Measurements from ENCODE around the gene SAMD10.
"Not testable (repeated sequence)": the region's sequence is repeated elsewhere in the genome, so short reads cannot be mapped to it uniquely, and the experiment has no call there.

Gene SAMD10

GRCh38 chr20:63977739-63978276, 1.6 kb downstream of the SAMD10 start:
- peak; percentile 88 for DNase-seq (ENCODE audit: low read depth)
- no peak overlapping the region for H3K4me3 ChIP-seq (ENCODE audit: low read depth, low read length)
- TF ChIP-seq, protein P1, sequence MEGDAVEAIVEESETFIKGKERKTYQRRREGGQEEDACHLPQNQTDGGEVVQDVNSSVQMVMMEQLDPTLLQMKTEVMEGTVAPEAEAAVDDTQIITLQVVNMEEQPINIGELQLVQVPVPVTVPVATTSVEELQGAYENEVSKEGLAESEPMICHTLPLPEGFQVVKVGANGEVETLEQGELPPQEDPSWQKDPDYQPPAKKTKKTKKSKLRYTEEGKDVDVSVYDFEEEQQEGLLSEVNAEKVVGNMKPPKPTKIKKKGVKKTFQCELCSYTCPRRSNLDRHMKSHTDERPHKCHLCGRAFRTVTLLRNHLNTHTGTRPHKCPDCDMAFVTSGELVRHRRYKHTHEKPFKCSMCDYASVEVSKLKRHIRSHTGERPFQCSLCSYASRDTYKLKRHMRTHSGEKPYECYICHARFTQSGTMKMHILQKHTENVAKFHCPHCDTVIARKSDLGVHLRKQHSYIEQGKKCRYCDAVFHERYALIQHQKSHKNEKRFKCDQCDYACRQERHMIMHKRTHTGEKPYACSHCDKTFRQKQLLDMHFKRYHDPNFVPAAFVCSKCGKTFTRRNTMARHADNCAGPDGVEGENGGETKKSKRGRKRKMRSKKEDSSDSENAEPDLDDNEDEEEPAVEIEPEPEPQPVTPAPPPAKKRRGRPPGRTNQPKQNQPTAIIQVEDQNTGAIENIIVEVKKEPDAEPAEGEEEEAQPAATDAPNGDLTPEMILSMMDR (conservative IDR thresholded peaks at IDR 0.05; ENCODE audit: low read depth, low read length): no peak

GRCh38 chr20:63976980-63977738, 2.3 kb downstream of the SAMD10 start:
- DNase-seq (ENCODE audit: low read depth): no peak
- H3K4me3 ChIP-seq (ENCODE audit: low read depth, low read length): no peak overlapping the region
- TF ChIP-seq, protein P1 (conservative IDR thresholded peaks at IDR 0.05; ENCODE audit: low read depth, low read length): no peak

- not testable (repeated sequence) for DNase-seq (ENCODE audit: low read depth); H3K4me3 ChIP-seq (ENCODE audit: low read depth, low read length)
These were observed 2.9 kb downstream of the SAMD10 start for GRCh38 chr20:63976511-63976910.

- TF ChIP-seq, protein P1 (conservative IDR thresholded peaks at IDR 0.05; ENCODE audit: low read depth, low read length): no peak
- H3K4me3 ChIP-seq (ENCODE audit: low read depth, low read length): no peak overlapping the region
- no peak for DNase-seq (ENCODE audit: low read depth)
These were observed 4.8 kb downstream of the SAMD10 start for GRCh38 chr20:63974402-63975200.

DNA sequence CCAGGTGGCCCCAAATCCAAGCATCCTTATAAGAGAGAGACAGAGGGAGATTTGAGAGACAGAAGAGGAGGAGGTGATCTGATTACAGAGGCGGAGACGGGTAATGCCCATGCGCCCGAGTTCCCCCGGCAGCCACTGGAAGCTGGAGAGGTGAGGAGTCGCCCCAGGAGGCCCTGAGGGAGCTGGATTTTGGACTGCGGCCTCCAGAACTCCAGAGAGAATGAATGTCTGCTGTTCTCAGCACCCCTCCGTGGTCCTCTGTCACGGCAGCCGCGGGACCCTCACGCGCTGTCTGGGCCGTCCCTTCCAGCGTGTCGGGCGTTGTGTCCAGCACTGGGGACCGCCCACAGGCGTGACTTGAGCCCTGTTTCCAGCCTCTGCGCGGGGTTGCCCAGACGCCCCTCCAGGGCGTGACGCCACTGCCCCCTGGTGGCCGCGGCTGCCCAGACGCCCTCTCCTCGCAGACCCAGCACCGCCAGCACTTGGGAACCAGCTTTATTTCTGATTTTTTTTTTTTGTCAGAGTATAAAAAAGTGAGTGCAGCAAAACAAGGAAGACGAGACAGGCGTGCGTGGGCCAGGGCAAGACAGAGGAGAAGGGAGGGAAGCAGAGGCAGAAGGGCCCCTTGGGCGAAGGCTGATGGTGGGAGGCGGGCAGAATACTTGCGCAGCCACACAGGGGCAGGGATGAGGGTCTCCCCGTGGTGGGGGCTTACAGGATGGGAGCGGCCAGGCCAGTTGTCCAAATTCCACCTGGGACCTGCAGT, 5.6 kb downstream of the SAMD10 start:
- peak overlapping the region; percentile 65 for H3K4me3 ChIP-seq (ENCODE audit: low read depth, low read length)
- peak; percentile 88 for DNase-seq (ENCODE audit: low read depth)
- TF ChIP-seq, protein P1 (conservative IDR thresholded peaks at IDR 0.05; ENCODE audit: low read depth, low read length): peak; percentile 95

GRCh38 chr20:63973160-63973479, 6.3 kb downstream of the SAMD10 start:
- H3K4me3 ChIP-seq (ENCODE audit: low read depth, low read length): no peak overlapping the region
- no peak for DNase-seq (ENCODE audit: low read depth)
- TF ChIP-seq, protein P1 (conservative IDR thresholded peaks at IDR 0.05; ENCODE audit: low read depth, low read length): no peak
